Sigmoid colon (tissue), 4 donors: ENCODE results near the gene HARBI1.

Experiments used
- EP300 ChIP-seq, 4 donors: sonication (generic); formaldehyde crosslinking; IDR thresholded peaks; one replicate each; pipeline ENCODE4 v1.6.1; 2017; ENCODE audit warnings: antibody characterized with exemption in 4 of 4
- POLR2A ChIP-seq, 2 donors: fragments of 450-650 bp; IDR thresholded peaks; one replicate each; pipeline ENCODE4 v1.6.1; 2016; ENCODE audit warnings: antibody characterized with exemption in 2 of 2, mild to moderate bottlenecking in 2 of 2, moderate library complexity in 2 of 2
- POLR2AphosphoS5 ChIP-seq, 4 donors: sonication (generic); formaldehyde crosslinking; IDR thresholded peaks; one replicate each; pipeline ENCODE4 v1.6.1; 2017; ENCODE audit warnings: antibody characterized with exemption in 4 of 4
- TF ChIP-seq, protein P1 (sequence below), 4 experiments: fragments of 450-650 bp in 3 of 4; fragments of 200-600 bp in 1 of 4; IDR thresholded peaks; one replicate each; pipeline ENCODE4 v1.5.1; 2016 to 2019; ENCODE audit warnings: antibody characterized with exemption in 4 of 4, mild to moderate bottlenecking in 3 of 4, moderate library complexity in 2 of 4

DNA sequence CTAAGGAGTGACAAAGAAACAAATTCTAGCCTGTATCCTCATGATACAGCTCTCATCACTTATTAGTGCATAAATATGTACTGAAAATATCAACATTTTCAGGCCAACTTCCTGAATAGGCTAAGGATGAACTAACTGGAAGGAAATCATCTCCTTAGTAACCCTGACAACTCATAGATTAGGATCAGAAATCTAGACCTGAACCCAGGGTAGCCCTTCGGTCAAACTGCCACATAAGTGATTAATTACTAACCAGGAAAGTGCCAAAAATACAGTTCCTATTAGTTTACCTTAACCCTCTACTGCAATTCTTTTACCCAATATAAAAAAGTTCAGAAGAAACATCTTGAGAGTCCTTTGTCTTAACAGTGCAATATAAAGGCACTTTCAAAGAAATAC is 63.2 kb downstream of the HARBI1 start:
- TF ChIP-seq, protein P1, sequence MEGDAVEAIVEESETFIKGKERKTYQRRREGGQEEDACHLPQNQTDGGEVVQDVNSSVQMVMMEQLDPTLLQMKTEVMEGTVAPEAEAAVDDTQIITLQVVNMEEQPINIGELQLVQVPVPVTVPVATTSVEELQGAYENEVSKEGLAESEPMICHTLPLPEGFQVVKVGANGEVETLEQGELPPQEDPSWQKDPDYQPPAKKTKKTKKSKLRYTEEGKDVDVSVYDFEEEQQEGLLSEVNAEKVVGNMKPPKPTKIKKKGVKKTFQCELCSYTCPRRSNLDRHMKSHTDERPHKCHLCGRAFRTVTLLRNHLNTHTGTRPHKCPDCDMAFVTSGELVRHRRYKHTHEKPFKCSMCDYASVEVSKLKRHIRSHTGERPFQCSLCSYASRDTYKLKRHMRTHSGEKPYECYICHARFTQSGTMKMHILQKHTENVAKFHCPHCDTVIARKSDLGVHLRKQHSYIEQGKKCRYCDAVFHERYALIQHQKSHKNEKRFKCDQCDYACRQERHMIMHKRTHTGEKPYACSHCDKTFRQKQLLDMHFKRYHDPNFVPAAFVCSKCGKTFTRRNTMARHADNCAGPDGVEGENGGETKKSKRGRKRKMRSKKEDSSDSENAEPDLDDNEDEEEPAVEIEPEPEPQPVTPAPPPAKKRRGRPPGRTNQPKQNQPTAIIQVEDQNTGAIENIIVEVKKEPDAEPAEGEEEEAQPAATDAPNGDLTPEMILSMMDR (IDR thresholded peaks at IDR 0.05), result no peak
- TF ChIP-seq EP300 (IDR thresholded peaks at IDR 0.05) (no peak), POLR2AphosphoS5 (IDR thresholded peaks at IDR 0.05) (no peak), POLR2A (IDR thresholded peaks at IDR 0.05) (no peak)
